HPDE6-E6E7 (cell line): Measurements from ENCODE around the gene ANKRD12.
A peak's percentile ranks its signal among the peaks of the same experiment; 100 is the strongest.
"Not testable (repeated sequence)": the region's sequence is repeated elsewhere in the genome, so short reads cannot be mapped to it uniquely, and the experiment has no call there.

ENCODE experiments used
- DNase-seq: peaks from one replicate; pipeline ENCODE4 v3.0.0; 2011; ENCODE audit warnings: missing footprints; ENCODE audit errors: extremely low spot score

ANKRD12 gene

DNA sequence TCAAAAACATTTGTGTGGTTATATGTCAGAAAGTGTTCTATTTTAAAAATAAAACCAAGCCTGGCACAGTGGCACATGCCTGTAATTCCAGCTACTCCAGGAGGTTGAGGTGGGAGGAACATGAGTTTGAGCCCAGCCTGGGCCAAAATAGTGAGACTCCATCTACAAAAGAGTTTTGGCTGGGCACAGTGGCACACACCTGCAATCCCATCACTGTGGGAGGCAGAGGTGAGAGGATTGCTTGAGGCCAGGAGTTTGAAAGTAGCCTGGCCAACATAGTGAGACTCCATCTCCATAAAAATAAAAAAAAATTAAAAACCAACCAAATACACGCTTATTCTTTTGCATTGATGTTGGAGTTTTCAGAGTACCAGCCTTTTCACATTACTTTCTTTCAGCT, 9.6 kb downstream of the ANKRD12 start:
- no peak for DNase-seq

GRCh38 chr18:9147440-9148202, 11.0 kb downstream of the ANKRD12 start:
- peak; percentile 26 for DNase-seq

GRCh38 chr18:9148203-9148552, 11.6 kb downstream of the ANKRD12 start:
- DNase-seq = no peak

- no peak for DNase-seq
These were observed 13.5 kb downstream of the ANKRD12 start for GRCh38 chr18:9150121-9150520.

- no peak for DNase-seq
These were observed 16.7 kb downstream of the ANKRD12 start for GRCh38 chr18:9153256-9153655.

- DNase-seq = no peak
These were observed 20.1 kb downstream of the ANKRD12 start for GRCh38 chr18:9156604-9157249.

DNA sequence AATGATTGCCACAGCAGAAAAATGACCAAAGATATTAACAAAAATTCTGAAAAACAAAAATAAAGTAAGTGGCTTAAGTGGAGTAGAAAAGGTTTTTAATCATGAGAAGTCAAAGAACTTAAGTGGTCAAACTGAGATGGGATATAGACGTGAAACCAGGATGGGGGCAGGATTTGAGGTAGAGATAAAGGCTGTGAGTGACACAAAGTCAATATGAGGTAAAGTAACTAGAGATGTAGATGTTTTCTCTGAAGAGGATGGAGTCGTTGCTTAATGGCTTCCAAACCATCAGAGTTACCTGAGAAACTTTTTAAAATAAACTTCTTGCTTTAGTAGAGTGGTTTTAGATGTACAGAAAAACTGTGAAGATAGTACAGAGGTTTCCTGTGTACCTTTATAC, 21.2 kb downstream of the ANKRD12 start:
- DNase-seq = no peak

- no peak for DNase-seq
These were observed 23.4 kb downstream of the ANKRD12 start for GRCh38 chr18:9160014-9160413.

DNA sequence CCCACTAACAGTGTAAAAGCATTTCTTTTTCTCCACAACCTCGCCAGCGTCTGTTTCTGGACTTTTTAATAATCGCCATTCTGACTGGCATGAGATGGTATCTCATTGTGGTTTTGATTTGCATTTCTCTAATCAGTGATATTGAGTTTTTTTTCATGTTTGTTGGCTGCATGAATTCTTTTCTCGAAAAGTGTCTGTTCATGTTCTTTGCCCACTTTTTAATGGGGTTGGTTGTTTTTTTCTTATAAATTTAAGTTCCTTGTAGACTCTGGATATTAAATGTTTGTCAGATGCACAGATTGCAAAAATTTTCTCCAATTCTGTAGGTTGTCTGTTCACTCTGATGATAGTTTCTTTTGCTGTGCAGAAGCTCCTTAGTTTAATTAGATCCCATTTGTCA, 26.1 kb downstream of the ANKRD12 start:
- not testable (repeated sequence) for DNase-seq

DNA sequence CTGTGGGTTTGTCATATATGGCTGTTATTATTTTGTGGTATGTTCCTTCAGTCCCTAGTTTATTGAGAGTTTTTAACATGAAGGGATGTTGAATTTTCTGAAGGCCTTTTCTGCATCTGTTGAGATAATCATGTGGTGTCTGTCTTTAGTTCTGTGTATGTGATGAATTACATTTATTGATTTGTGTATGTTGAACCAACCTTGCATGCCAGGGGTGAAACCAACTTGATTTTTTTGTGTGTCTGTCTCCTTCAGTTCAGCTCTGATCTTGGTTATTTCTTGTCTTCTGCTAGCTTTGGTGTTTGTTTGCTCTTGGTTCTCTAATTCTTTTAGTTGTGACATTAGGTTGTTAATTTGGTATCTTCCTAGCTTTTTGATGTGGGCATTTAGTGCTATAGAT, 27.6 kb downstream of the ANKRD12 start:
- not testable (repeated sequence) for DNase-seq

DNA sequence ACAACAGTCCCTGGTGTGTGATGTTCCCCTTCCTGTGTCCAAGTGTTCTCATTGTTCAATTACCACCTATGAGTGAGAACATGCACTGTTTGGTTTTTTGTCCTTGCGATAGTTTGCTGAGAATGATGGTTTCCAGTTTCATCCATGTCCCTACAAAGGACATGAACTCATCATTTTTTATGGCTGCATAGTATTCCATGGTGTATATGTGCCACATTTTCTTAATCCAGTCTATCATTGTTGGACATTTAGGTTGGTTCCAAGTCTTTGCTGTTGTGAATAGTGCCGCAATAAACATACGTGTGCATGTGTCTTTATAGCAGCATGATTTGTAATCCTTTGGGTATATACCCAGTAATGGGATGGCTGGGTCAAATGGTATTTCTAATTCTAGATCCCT, 29.3 kb downstream of the ANKRD12 start:
- not testable (repeated sequence) for DNase-seq

- not testable (repeated sequence) for DNase-seq
These were observed 32.9 kb downstream of the ANKRD12 start for GRCh38 chr18:9169515-9169914.

- DNase-seq = not testable (repeated sequence)
These were observed 35.3 kb downstream of the ANKRD12 start for GRCh38 chr18:9171919-9172318.

- no peak for DNase-seq
These were observed 36.0 kb downstream of the ANKRD12 start for GRCh38 chr18:9172506-9173127.

DNA sequence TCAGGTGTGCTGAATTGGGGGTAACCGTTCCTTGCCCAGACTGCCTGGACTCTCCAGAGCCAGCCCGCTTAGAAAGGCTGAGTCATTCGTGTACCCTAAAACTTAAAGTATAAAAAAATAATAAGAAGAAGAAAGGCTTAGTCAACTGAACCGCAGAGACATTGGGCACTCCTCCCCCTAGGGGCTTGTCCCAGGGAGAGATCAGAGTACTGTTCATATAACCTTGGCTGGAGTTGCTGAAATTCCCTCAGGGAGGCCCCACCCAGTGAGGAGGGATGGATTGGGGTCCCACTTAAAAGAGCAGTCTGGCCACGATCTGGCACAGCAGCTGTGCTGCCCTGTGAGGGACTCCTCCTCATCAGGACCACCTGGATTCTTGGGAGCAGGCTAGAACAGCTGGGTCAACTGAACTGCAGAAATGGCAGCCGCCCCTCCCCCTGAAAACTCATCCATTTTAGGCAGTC, 37.2 kb downstream of the ANKRD12 start:
- DNase-seq = no peak

GRCh38 chr18:9174302-9174701, 37.7 kb downstream of the ANKRD12 start:
- DNase-seq = no peak

- DNase-seq = no peak
These were observed 38.5 kb downstream of the ANKRD12 start for GRCh38 chr18:9175115-9175514.

- DNase-seq = no peak
These were observed 40.5 kb downstream of the ANKRD12 start for GRCh38 chr18:9177031-9177430.

DNA sequence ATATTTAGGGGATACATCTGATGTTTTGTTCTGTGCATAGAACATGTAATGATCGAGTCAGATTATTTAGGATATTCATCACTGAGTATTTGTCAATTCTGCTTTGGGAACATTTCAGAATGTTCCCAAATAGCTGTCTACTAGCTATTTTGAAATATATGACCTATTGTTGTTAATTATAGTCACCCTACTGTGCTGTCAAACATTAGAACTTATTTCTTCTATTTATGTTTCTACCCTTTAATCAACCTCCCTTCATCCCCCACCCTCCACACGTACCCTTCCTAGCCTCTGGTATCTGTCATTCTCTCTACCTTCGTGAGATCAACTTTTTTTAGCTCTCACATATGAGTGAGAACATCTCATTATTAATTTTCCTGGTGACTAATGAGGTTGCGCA, 40.9 kb downstream of the ANKRD12 start:
- no peak for DNase-seq

GRCh38 chr18:9178557-9178956, 42.0 kb downstream of the ANKRD12 start:
- no peak for DNase-seq

DNA sequence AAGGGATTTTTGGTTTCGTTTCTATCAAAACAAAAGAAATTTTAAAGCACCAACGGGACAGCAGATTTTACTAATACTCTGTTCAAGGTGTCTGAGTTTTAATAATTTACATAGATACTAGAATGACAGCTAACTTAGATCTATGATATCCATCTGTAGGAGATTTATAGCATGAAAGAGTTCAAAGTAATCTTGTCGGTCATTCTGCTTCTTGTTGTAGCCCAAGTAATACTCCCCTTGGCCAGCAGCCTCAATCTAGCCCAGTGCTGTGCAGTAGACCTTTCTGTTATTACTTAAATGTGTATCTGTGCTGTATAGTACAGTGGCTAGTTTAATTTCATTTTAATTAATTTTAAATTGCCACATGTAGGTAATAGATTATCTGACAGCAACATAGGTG, 44.7 kb downstream of the ANKRD12 start:
- DNase-seq = no peak

DNA sequence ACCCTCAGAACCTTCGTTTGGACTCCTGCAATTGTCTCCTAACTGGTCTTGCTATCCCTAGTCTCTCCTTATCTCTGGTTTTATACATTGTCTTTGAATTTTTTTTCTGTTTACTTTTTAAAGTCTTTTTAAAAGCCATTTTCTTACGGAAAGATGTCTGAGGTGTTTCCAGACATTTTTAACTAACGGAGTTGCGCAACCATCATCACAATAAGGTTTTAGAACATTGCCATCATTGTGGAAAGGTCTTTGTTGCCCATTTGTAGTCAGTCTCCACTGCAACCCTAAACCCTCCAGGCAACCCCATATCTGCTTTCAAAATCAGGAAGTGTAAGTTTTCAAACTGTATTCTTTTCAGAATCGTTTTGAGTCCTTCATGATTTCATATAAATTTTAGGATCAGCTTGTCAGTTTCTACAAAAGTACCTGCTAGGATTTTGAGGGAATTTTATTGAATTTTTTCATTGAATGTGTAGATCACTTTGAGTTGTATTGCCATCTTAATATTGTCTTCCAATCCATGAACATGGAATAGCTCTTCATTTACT, 46.3 kb downstream of the ANKRD12 start:
- DNase-seq = no peak
